GM12878 (cell line): Measurements from ENCODE around the gene HOXC5. TPM values are rescaled to one million over a fixed set of nuclear protein-coding genes. Genes with fewer than 3 reads are reported as not detected.

Experiments used
- ATAC-seq: fragments of 200-7000 bp; cut with Tn5 transposase; 3 replicates; pipeline ENCODE4 v1.9.1; 2020; ENCODE audit warnings: mild to moderate bottlenecking, moderate library complexity
- BruUV-seq: library from RNA; stranded (reverse); fragments of 400-500 nt; replicated peaks from 2 replicates; lab custom pipeline; 2021; lab: Mats Ljungman, UMichigan
- CTCF ChIA-PET: fragments of 300-600 bp; sonication (Branson Sonifier 250); formaldehyde crosslinking; extraction: SDS; loops from one replicate; lab custom pipeline; 2021; ENCODE audit warnings: inconsistent platforms; lab: Yijun Ruan, JAX
- POLR2A ChIA-PET: fragments of 350-600 bp; formaldehyde crosslinking; extraction: SDS; loops from one replicate; lab custom pipeline; 2021; ENCODE audit warnings: inconsistent platforms; lab: Charles Lee
- RAD21 ChIA-PET: fragments of 300-600 bp; sonication (Branson Sonifier 250); formaldehyde crosslinking; loops from one replicate; lab custom pipeline; 2023; ENCODE audit warnings: antibody characterized with exemption; ENCODE audit not compliant: unreplicated experiment; lab: Charles Lee
- SMC1A ChIA-PET: fragments of 300-600 bp; sonication (Branson Sonifier 250); formaldehyde crosslinking; loops from one replicate; lab custom pipeline; 2023; ENCODE audit not compliant: unreplicated experiment, uncharacterized antibody; lab: Charles Lee
- DNase-seq: peaks from one replicate; pipeline ENCODE4 v3.0.0-alpha.2; 2011; ENCODE audit warnings: low read depth, low spot score
- FAIRE-seq: peaks from 3 replicates; lab custom pipeline; 2011; peaks lifted over from hg19 to GRCh38; lab: Jason Lieb, UNC
- H2AFZ ChIP-seq: 2 replicates; pipeline ENCODE4 v1.6.0; 2011; ENCODE audit warnings: low read depth, low read length, control low read depth; ENCODE audit not compliant: control insufficient read depth
- H3K27ac ChIP-seq: 2 replicates; pipeline ENCODE4 v1.5.1; 2011; ENCODE audit warnings: control low read depth; ENCODE audit not compliant: control insufficient read depth, insufficient read depth
- H3K27me3 ChIP-seq, 2 experiments: replicated peaks in 1 of 2; 2 replicates each; pipeline versions ENCODE4 v1.6.0 to v1.6.1; 2011; ENCODE audit warnings: low read length in 1 of 2; ENCODE audit not compliant: control insufficient read depth in 2 of 2, insufficient read depth in 2 of 2
- H3K36me3 ChIP-seq, 2 experiments: 2 replicates each; pipeline ENCODE4 v1.5.1; 2011; ENCODE audit warnings: low read length in 1 of 2; ENCODE audit not compliant: control insufficient read depth in 2 of 2, insufficient read depth in 2 of 2
- H3K4me1 ChIP-seq: 2 replicates; pipeline ENCODE4 v1.6.1; 2011; ENCODE audit warnings: mild to moderate bottlenecking, low read length, moderate library complexity, mixed read lengths; ENCODE audit not compliant: control insufficient read depth, insufficient read depth
- H3K4me2 ChIP-seq: 2 replicates; pipeline ENCODE4 v1.6.0; 2011; ENCODE audit warnings: control low read depth; ENCODE audit not compliant: control insufficient read depth, insufficient read depth
- H3K4me3 ChIP-seq: fragments of 200-600 bp; sonication (generic); 2 replicates; pipeline ENCODE4 v1.5.1; 2016
- H3K79me2 ChIP-seq: 2 replicates; pipeline ENCODE4 v1.6.0; 2011; ENCODE audit warnings: low read length; ENCODE audit not compliant: control insufficient read depth, insufficient read depth
- H3K9ac ChIP-seq: 2 replicates; pipeline ENCODE4 v1.8.0; 2011; ENCODE audit warnings: low read length, control low read depth, mixed read lengths; ENCODE audit not compliant: control insufficient read depth, insufficient read depth
- H3K9me3 ChIP-seq: replicated peaks from 3 replicates; pipeline ENCODE4 v1.5.1; 2011; ENCODE audit warnings: mild to moderate bottlenecking, low read length; ENCODE audit not compliant: control insufficient read depth, insufficient read depth
- H4K20me1 ChIP-seq: 2 replicates; pipeline ENCODE4 v1.6.0; 2011; ENCODE audit not compliant: control insufficient read depth, insufficient read depth
- BRCA1 ChIP-seq: IDR thresholded peaks from 2 replicates; pipeline ENCODE4 v1.6.1; 2011; ENCODE audit warnings: low read depth, low read length, improper control_type of control experiment
- JUND ChIP-seq: IDR thresholded peaks from 2 replicates; pipeline ENCODE4 v1.6.1; 2012; ENCODE audit warnings: low read depth, mild to moderate bottlenecking, low read length, improper control_type of control experiment, moderate library complexity
- RAD51 ChIP-seq: fragments of 450-650 bp; IDR thresholded peaks from 2 replicates; pipeline ENCODE4 v1.6.1; 2016; ENCODE audit warnings: moderate library complexity, mild to moderate bottlenecking, inconsistent platforms
- RCOR1 ChIP-seq: conservative IDR thresholded peaks from 2 replicates; pipeline ENCODE4 v1.6.1; 2012; ENCODE audit warnings: low read depth, low read length, improper control_type of control experiment
- TCF7 ChIP-seq: IDR thresholded peaks from 2 replicates; pipeline ENCODE4 v1.6.1; 2014; ENCODE audit warnings: antibody characterized with exemption, borderline replicate concordance
- ZNF217 ChIP-seq: fragments of 450-650 bp; IDR thresholded peaks from 2 replicates; pipeline ENCODE4 v1.6.1; 2017; ENCODE audit warnings: antibody characterized with exemption, mild to moderate bottlenecking
- WGBS: methylation state at CpG from one replicate; pipeline ENCODE4 v1.1.6; 2016; ENCODE audit warnings: low lambda C conversion rate; ENCODE audit not compliant: insufficient replicate concordance, insufficient coverage; ENCODE audit errors: missing lambda C conversion rate; 5-methylcytosine and 5-hydroxymethylcytosine counted together
- in situ Hi-C: fragments of 300-500 bp; cut with MboI; formaldehyde crosslinking; loops from 9 replicates; pipeline ENCODE4 v1.14.3; 2018; ENCODE audit warnings: mixed read lengths
- intact Hi-C: fragments of 100-400 bp; cut with micrococcal nuclease; formaldehyde crosslinking; loops from one replicate; pipeline ENCODE4 v1.14.2; 2022; ENCODE audit not compliant: unreplicated experiment
- polyA plus RNA-seq, 11 experiments: library from polyadenylated mRNA; depleted of rRNA in 4 of 11; unstranded in 6 of 11; stranded (reverse) in 5 of 11; fragments of >200 nt; fragmentation: Nextera tagmentation in 4 of 11; fragmentation: Illumina TruSeq in 1 of 11; extraction: Ambion mirVana in 4 of 11; extraction: Trizol in 1 of 11; gene quantifications; 1 replicate in 1 of 11; 2 replicates in 10 of 11; pipeline versions ENCODE4 v1.2.1 to v1.2.3, GENCODE V29; 2011 to 2016; ENCODE audit warnings: inconsistent platforms in 2 of 11, missing spikeins in 2 of 11, low read depth in 1 of 11
- total RNA-seq, 4 experiments: library from RNA; depleted of rRNA in 3 of 4; stranded (reverse); fragments of >200 nt in 3 of 4; fragmentation: Illumina TruSeq in 1 of 4; extraction: Trizol in 1 of 4; gene quantifications; 2 replicates each; pipeline versions ENCODE4 v1.2.1 to v1.2.3, GENCODE V29; 2013 to 2021
- TF ChIP-seq, protein P1 (sequence below): fragments of 450-650 bp; IDR thresholded peaks from 2 replicates; pipeline ENCODE4 v1.6.1; 2016; ENCODE audit warnings: mild to moderate bottlenecking

Gene HOXC5
- total and polyA plus RNA-seq, 10 of the 15 experiments (the other 5 are each of a cell fraction or from before 2014, with no cell fraction given) = 0.11 TPM; not detected in 9

DNA sequence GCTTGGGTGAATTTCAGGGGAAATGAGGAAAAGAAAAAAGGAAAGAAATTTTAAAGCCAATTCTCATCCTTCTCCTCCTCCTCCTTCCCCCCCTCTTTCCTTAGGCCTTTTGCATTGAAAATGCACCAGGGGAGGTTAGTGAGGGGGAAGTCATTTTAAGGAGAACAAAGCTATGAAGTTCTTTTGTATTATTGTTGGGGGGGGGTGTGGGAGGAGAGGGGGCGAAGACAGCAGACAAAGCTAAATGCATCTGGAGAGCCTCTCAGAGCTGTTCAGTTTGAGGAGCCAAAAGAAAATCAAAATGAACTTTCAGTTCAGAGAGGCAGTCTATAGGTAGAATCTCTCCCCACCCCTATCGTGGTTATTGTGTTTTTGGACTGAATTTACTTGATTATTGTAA, 22.7 kb downstream of the HOXC5 start:
- in situ Hi-C loops (no loop called here), intact Hi-C loops (no loop called here)
- RAD21 ChIA-PET = interaction anchor here (0.8 to 6.0 kb wide), 4 partner anchors 10 to 82 kb away, joined by 3 to 56 read pairs (median 3); partner anchors contain the start of gene HOXC5
- DNase-seq (no peak), FAIRE-seq (no peak), ATAC-seq (no peak)
- H2AFZ ChIP-seq = no peak overlapping the region
- SMC1A ChIA-PET = interaction anchor here (1.0 to 4.6 kb wide), 5 partner anchors 9 to 82 kb away, joined by 3 to 35 read pairs (median 7); partner anchors contain the start of gene HOXC5
- TF ChIP-seq RAD51 (no peak), RCOR1 (no peak), BRCA1 (no peak), JUND (no peak), ZNF217 (no peak), TCF7 (no peak)
- TF ChIP-seq, protein P1, sequence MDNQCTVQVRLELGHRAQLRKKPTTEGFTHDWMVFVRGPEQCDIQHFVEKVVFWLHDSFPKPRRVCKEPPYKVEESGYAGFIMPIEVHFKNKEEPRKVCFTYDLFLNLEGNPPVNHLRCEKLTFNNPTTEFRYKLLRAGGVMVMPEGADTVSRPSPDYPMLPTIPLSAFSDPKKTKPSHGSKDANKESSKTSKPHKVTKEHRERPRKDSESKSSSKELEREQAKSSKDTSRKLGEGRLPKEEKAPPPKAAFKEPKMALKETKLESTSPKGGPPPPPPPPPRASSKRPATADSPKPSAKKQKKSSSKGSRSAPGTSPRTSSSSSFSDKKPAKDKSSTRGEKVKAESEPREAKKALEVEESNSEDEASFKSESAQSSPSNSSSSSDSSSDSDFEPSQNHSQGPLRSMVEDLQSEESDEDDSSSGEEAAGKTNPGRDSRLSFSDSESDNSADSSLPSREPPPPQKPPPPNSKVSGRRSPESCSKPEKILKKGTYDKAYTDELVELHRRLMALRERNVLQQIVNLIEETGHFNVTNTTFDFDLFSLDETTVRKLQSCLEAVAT = no peak
- CTCF ChIA-PET = interaction anchor here (0.6 to 6.7 kb wide), 5 partner anchors 10 to 160 kb away, joined by 3 to 86 read pairs (median 3); partner anchors contain the start of genes HOXC5 and SMUG1
- no peaks in the 10 kb centered on the region for H3K36me3 ChIP-seq
- peaks cover 17% of the 10 kb centered on the region for H3K4me1 ChIP-seq
- peaks cover 14% of the 10 kb centered on the region for H3K79me2 ChIP-seq
- H3K27me3 ChIP-seq = no peaks in the 10 kb centered on the region
- H3K4me3 ChIP-seq = no peak overlapping the region; the same call in 1 of the 2 replicates
- H4K20me1 ChIP-seq = no peaks in the 10 kb centered on the region
- H3K27ac ChIP-seq = no peak overlapping the region
- H3K4me2 ChIP-seq = peak overlapping the region; percentile 32
- BruUV-seq = no TSS peak
- POLR2A ChIA-PET = interaction anchor here (0.8 to 1.7 kb wide), 3 partner anchors 8 to 32 kb away, joined by 3 to 4 read pairs (median 4); no protein-coding TSS in a partner anchor
- no peaks in the 10 kb centered on the region for H3K9me3 ChIP-seq
- WGBS = 70% methylated on average over 2 of the region's 2 CpGs
- H3K9ac ChIP-seq = no peak overlapping the region
